Measurements from ENCODE around the gene DKK3.

DKK3 gene

GRCh38 chr11:12029738-12030363 is 21.4 kb upstream of the DKK3 start:
- peak; percentile 59 for DNase-seq (ENCODE audit: low read depth)

GRCh38 chr11:12029119-12029518 is 20.7 kb upstream of the DKK3 start:
- DNase-seq (ENCODE audit: low read depth) = no peak

- no peak for DNase-seq (ENCODE audit: low read depth)
Measured at GRCh38 chr11:12028303-12028702, 19.9 kb upstream of the DKK3 start.

GRCh38 chr11:12026331-12027211 is 18.1 kb upstream of the DKK3 start:
- DNase-seq (ENCODE audit: low read depth) = no peak

GRCh38 chr11:12024254-12024926 is 16.0 kb upstream of the DKK3 start:
- no peak for DNase-seq (ENCODE audit: low read depth)

GRCh38 chr11:12023015-12023414 is 14.6 kb upstream of the DKK3 start:
- DNase-seq (ENCODE audit: low read depth) = no peak

GRCh38 chr11:12020546-12020945 is 12.1 kb upstream of the DKK3 start:
- no peak for DNase-seq (ENCODE audit: low read depth)

GRCh38 chr11:12019866-12020416 is 11.5 kb upstream of the DKK3 start:
- DNase-seq (ENCODE audit: low read depth) = no peak

- no peak for DNase-seq (ENCODE audit: low read depth)
Measured at GRCh38 chr11:12019337-12019736, 10.9 kb upstream of the DKK3 start.

- no peak for DNase-seq (ENCODE audit: low read depth)
Measured at GRCh38 chr11:12017865-12018453, 9.5 kb upstream of the DKK3 start.

GRCh38 chr11:12017243-12017678 is 8.8 kb upstream of the DKK3 start:
- no peak for DNase-seq (ENCODE audit: low read depth)

- DNase-seq (ENCODE audit: low read depth) = no peak
Measured at GRCh38 chr11:12016246-12016645, 7.8 kb upstream of the DKK3 start.

GRCh38 chr11:12015486-12015885 is 7.1 kb upstream of the DKK3 start:
- DNase-seq (ENCODE audit: low read depth) = no peak

GRCh38 chr11:12013781-12014180 is 5.4 kb upstream of the DKK3 start:
- no peak for DNase-seq (ENCODE audit: low read depth)

GRCh38 chr11:12009617-12010321 is 1.3 kb upstream of the DKK3 start:
- no peak for DNase-seq (ENCODE audit: low read depth)

- no peak for DNase-seq (ENCODE audit: low read depth)
Measured at GRCh38 chr11:12008790-12009616, 577 bp upstream of the DKK3 start.

GRCh38 chr11:12007230-12007593 is 1.2 kb downstream of the DKK3 start:
- no peak for DNase-seq (ENCODE audit: low read depth)

- DNase-seq (ENCODE audit: low read depth) = no peak
Measured at GRCh38 chr11:12006552-12007229, 1.7 kb downstream of the DKK3 start.

- no peak for DNase-seq (ENCODE audit: low read depth)
Measured at GRCh38 chr11:12005476-12005875, 3.0 kb downstream of the DKK3 start.

- DNase-seq (ENCODE audit: low read depth) = no peak
Measured at GRCh38 chr11:12005061-12005460, 3.4 kb downstream of the DKK3 start.

Data from HS-27A (cell line).